WTC11 (cell line): ENCODE results near the gene S100P. TPM values are rescaled to one million over a fixed set of nuclear protein-coding genes. Genes with fewer than 3 reads are reported as not detected.

Experiments
- ARID4B ChIP-seq: sonication (generic); formaldehyde crosslinking; IDR thresholded peaks from 2 replicates; pipeline ENCODE4 v1.8.0; 2023; ENCODE audit warnings: missing genetic modification reagents, mild to moderate bottlenecking, borderline replicate concordance
- CBFB ChIP-seq: sonication (generic); formaldehyde crosslinking; IDR thresholded peaks from 2 replicates; pipeline ENCODE4 v1.8.1; 2022; ENCODE audit warnings: mild to moderate bottlenecking, low read depth, missing genetic modification reagents
- FOXJ3 ChIP-seq: sonication (generic); formaldehyde crosslinking; IDR thresholded peaks from 2 replicates; pipeline ENCODE4 v1.9.0; 2021; ENCODE audit warnings: missing genetic modification reagents, mild to moderate bottlenecking, borderline replicate concordance
- FOXK1 ChIP-seq: sonication (generic); formaldehyde crosslinking; IDR thresholded peaks from 2 replicates; pipeline ENCODE4 v1.8.0; 2022; ENCODE audit warnings: mild to moderate bottlenecking, moderate library complexity, missing genetic modification reagents
- FOXP1 ChIP-seq: sonication (generic); formaldehyde crosslinking; IDR thresholded peaks from 2 replicates; pipeline ENCODE4 v1.8.0; 2022; ENCODE audit warnings: missing genetic modification reagents, mild to moderate bottlenecking, moderate library complexity, borderline replicate concordance
- FOXP4 ChIP-seq: sonication (generic); formaldehyde crosslinking; IDR thresholded peaks from 2 replicates; pipeline ENCODE4 v1.8.0; 2022; ENCODE audit warnings: mild to moderate bottlenecking, missing genetic modification reagents
- IRF1 ChIP-seq: sonication (generic); formaldehyde crosslinking; IDR thresholded peaks from 2 replicates; pipeline ENCODE4 v1.8.0; 2023; ENCODE audit warnings: missing genetic modification reagents
- JUN ChIP-seq: sonication (generic); formaldehyde crosslinking; IDR thresholded peaks from 2 replicates; pipeline ENCODE4 v1.8.0; 2023; ENCODE audit warnings: mild to moderate bottlenecking, missing genetic modification reagents
- KAT7 ChIP-seq: sonication (generic); formaldehyde crosslinking; IDR thresholded peaks from 2 replicates; pipeline ENCODE4 v1.8.1; 2023; ENCODE audit warnings: missing genetic modification reagents, mild to moderate bottlenecking, borderline replicate concordance
- TEAD4 ChIP-seq: sonication (generic); formaldehyde crosslinking; IDR thresholded peaks from 2 replicates; pipeline ENCODE4 v1.8.0; 2022; ENCODE audit warnings: mild to moderate bottlenecking, missing genetic modification reagents
- ZBTB43 ChIP-seq: sonication (generic); formaldehyde crosslinking; IDR thresholded peaks from 2 replicates; pipeline ENCODE4 v1.8.1; 2023; ENCODE audit warnings: mild to moderate bottlenecking, missing genetic modification reagents
- ZNF219 ChIP-seq: sonication (generic); formaldehyde crosslinking; IDR thresholded peaks from 2 replicates; pipeline ENCODE4 v1.8.0; 2023; ENCODE audit warnings: missing genetic modification reagents, mild to moderate bottlenecking, borderline replicate concordance
- ZNF232 ChIP-seq: sonication (generic); formaldehyde crosslinking; IDR thresholded peaks from 2 replicates; pipeline ENCODE4 v1.8.0; 2022; ENCODE audit warnings: mild to moderate bottlenecking, missing genetic modification reagents
- ZNF281 ChIP-seq: sonication (generic); formaldehyde crosslinking; IDR thresholded peaks from 2 replicates; pipeline ENCODE4 v1.8.0; 2023; ENCODE audit warnings: mild to moderate bottlenecking, missing genetic modification reagents
- total RNA-seq: library from RNA; stranded (reverse); gene quantifications from 3 replicates; pipeline ENCODE4 v1.2.3, GENCODE V29; 2021
- TF ChIP-seq, protein P1 (sequence below): fragments of 250-450 bp; sonication (Bioruptor Pico); IDR thresholded peaks from 2 replicates; pipeline ENCODE4 v1.9.0; 2021; ENCODE audit warnings: mild to moderate bottlenecking
- TF ChIP-seq, protein P2 (sequence below): sonication (generic); formaldehyde crosslinking; IDR thresholded peaks from 2 replicates; pipeline ENCODE4 v1.8.1; 2022; ENCODE audit warnings: low read depth, missing genetic modification reagents, borderline replicate concordance
- TF ChIP-seq, protein P3 (sequence below): fragments of 250-450 bp; sonication (Bioruptor Pico); IDR thresholded peaks from 2 replicates; pipeline ENCODE4 v2.1.2; 2022; ENCODE audit warnings: mild to moderate bottlenecking, moderate library complexity
- TF ChIP-seq, protein P4 (sequence below): sonication (generic); formaldehyde crosslinking; IDR thresholded peaks from 2 replicates; pipeline ENCODE4 v1.8.1; 2022; ENCODE audit warnings: low read depth, mild to moderate bottlenecking, moderate library complexity, missing genetic modification reagents, borderline replicate concordance

Gene S100P
- total RNA-seq, 1 experiment from 2014 or later, result not detected

DNA sequence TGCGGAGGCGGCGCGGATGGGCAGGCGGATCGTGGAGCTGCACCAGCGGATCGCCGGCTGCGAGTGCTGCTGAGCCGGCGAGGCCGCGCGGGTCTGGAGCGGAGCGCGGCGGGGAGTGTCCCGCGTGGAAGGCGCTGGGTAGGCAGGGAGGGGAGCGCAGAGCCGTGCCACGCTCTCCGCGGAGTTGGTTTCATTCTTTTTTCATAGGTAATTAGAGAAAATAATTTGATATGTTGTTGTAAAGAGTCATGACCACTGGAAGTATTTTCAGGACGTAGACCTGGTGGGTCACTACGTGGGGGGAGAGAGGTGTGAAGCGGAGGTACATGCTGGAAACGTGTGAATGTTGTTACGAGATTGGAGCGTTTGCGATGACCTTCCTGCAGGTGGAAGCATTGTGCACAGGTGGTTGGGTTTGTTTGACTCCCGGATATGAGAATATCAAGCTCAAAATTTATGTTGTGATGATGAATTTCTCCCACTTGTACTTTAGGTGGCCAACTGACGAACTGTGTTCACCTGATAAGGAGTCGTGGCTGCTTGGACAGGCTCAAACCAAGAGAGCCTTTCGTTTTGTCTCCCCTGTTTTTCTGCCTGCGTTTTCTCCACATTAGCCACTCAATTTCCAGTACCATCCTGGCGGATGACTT, 19.1 kb upstream of the S100P start (continued):
- TF ChIP-seq, protein P1, sequence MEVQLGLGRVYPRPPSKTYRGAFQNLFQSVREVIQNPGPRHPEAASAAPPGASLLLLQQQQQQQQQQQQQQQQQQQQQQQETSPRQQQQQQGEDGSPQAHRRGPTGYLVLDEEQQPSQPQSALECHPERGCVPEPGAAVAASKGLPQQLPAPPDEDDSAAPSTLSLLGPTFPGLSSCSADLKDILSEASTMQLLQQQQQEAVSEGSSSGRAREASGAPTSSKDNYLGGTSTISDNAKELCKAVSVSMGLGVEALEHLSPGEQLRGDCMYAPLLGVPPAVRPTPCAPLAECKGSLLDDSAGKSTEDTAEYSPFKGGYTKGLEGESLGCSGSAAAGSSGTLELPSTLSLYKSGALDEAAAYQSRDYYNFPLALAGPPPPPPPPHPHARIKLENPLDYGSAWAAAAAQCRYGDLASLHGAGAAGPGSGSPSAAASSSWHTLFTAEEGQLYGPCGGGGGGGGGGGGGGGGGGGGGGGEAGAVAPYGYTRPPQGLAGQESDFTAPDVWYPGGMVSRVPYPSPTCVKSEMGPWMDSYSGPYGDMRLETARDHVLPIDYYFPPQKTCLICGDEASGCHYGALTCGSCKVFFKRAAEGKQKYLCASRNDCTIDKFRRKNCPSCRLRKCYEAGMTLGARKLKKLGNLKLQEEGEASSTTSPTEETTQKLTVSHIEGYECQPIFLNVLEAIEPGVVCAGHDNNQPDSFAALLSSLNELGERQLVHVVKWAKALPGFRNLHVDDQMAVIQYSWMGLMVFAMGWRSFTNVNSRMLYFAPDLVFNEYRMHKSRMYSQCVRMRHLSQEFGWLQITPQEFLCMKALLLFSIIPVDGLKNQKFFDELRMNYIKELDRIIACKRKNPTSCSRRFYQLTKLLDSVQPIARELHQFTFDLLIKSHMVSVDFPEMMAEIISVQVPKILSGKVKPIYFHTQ (CRISPR knock-in tag), result no peak
- TF ChIP-seq FOXK1 (CRISPR knock-in tag) (no peak), KAT7 (CRISPR knock-in tag) (no peak), ZNF219 (no peak), TEAD4 (CRISPR knock-in tag) (no peak), JUN (CRISPR knock-in tag) (0 out of 2 replicates have a peak, but pooled peaks have one; percentile 66), IRF1 (CRISPR knock-in tag) (peak; percentile 35; the same call in 1 of the 2 replicates), ZNF232 (peak; percentile 42; the same call in 1 of the 2 replicates), ARID4B (CRISPR knock-in tag) (no peak; the same call in 1 of the 2 replicates), FOXP4 (CRISPR knock-in tag) (peak; percentile 80; the same call in 1 of the 2 replicates), ZBTB43 (CRISPR knock-in tag) (0 out of 2 replicates have a peak, but pooled peaks have one; percentile 22), CBFB (CRISPR knock-in tag) (no peak), ZNF281 (CRISPR knock-in tag) (no peak), FOXJ3 (CRISPR knock-in tag) (no peak), FOXP1 (CRISPR knock-in tag) (no peak; the same call in 1 of the 2 replicates)
- TF ChIP-seq, protein P2, sequence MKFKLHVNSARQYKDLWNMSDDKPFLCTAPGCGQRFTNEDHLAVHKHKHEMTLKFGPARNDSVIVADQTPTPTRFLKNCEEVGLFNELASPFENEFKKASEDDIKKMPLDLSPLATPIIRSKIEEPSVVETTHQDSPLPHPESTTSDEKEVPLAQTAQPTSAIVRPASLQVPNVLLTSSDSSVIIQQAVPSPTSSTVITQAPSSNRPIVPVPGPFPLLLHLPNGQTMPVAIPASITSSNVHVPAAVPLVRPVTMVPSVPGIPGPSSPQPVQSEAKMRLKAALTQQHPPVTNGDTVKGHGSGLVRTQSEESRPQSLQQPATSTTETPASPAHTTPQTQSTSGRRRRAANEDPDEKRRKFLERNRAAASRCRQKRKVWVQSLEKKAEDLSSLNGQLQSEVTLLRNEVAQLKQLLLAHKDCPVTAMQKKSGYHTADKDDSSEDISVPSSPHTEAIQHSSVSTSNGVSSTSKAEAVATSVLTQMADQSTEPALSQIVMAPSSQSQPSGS (CRISPR knock-in tag), result no peak
- TF ChIP-seq, protein P3, sequence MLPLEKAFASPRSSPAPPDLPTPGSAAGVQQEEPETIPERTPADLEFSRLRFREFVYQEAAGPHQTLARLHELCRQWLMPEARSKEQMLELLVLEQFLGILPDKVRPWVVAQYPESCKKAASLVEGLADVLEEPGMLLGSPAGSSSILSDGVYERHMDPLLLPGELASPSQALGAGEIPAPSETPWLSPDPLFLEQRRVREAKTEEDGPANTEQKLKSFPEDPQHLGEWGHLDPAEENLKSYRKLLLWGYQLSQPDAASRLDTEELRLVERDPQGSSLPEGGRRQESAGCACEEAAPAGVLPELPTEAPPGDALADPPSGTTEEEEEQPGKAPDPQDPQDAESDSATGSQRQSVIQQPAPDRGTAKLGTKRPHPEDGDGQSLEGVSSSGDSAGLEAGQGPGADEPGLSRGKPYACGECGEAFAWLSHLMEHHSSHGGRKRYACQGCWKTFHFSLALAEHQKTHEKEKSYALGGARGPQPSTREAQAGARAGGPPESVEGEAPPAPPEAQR, result no peak
- TF ChIP-seq, protein P4, sequence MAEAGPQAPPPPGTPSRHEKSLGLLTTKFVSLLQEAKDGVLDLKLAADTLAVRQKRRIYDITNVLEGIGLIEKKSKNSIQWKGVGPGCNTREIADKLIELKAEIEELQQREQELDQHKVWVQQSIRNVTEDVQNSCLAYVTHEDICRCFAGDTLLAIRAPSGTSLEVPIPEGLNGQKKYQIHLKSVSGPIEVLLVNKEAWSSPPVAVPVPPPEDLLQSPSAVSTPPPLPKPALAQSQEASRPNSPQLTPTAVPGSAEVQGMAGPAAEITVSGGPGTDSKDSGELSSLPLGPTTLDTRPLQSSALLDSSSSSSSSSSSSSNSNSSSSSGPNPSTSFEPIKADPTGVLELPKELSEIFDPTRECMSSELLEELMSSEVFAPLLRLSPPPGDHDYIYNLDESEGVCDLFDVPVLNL (CRISPR knock-in tag), result no peak
